ENCODE measurements around the gene TMEM235. TPM values are rescaled to one million over a fixed set of nuclear protein-coding genes. Genes with fewer than 3 reads are reported as not detected.
A peak's percentile ranks its signal among the peaks of the same experiment; 100 is the strongest.

Gene TMEM235
- polyA plus RNA-seq (ENCODE audit: insufficient read length in 3 of 3) = not detected
- long read RNA-seq, donor 1 = 0 reads
- long read RNA-seq, donor 2 = 0 reads
- long read RNA-seq, donor 3 = 0 reads
- long read RNA-seq, donor 4 = 0 reads
- long read RNA-seq, donor 5 = 0 reads
- long read RNA-seq, donor 6 = 0 reads
- long read RNA-seq, donor 7 = 0 reads
- long read RNA-seq, donor 8 = 0 reads
- long read RNA-seq, donor 9 = 0 reads
- long read RNA-seq, donor 10 = 0 reads
- long read RNA-seq, donor 11 = 0 reads
- long read RNA-seq, donor 12 = 0 reads
- long read RNA-seq, donor 13 = 0 reads
- long read RNA-seq, donor 14 = 0 reads
- long read RNA-seq, donor 15 = 0 reads
- long read RNA-seq, donor 16 = 0 reads

- DNase-seq (ENCODE audit: extremely low read depth in 1 of 11, low read depth in 9 of 11, low spot score in 4 of 11) = no peak
Measured at GRCh38 chr17:78230996-78231935, at the start of gene TMEM235. Gene TMEM235, plus strand, starts transcription at chr17:78231631. Its CDS starts 393 bp downstream, at chr17:78232024.

- DNase-seq (ENCODE audit: extremely low read depth in 1 of 11, low read depth in 9 of 11, low spot score in 4 of 11) = no peak
Measured at GRCh38 chr17:78182504-78182903, 48.9 kb upstream of the TMEM235 start.

DNA sequence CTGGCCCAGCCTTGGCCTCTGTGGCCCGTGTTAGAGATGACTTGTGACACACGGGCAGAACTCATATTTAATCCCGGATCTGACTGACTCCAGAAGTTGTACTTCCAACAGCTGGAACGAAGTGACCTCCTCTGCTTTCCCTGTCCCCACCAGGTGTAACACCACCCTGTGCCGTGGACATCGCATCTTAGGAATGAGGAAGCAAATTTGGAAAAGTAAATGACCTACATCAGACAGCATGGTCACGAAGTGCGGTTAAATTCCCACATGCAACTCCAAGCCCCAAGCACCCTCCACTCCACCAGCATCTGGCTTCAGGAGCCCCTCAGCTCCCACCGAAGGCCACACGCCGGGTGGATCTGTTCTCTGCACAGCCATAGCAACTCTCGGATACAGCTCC, 47.5 kb upstream of the TMEM235 start:
- DNase-seq (ENCODE audit: extremely low read depth in 1 of 11, low read depth in 9 of 11, low spot score in 4 of 11) = no peak

DNA sequence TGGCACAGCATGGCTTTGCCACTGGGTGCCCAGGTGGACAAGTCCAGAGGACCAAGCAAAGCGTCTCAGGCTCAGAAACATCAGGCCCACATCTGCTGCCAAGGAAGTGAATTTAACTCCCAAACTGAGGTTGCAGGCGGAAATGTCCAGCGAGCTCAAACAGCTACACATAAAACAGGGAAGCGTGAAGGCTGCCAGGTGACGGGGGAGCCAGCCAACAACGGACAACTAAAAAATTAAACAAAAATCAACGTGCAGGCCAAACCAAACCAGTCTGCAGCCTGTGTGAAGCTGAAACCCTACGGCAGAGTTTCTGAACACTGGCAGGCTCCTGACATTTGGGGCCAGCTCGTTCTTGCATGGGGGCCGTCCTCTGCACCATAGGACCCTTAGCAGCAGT, 47.1 kb upstream of the TMEM235 start:
- DNase-seq (ENCODE audit: extremely low read depth in 1 of 11, low read depth in 9 of 11, low spot score in 4 of 11) = no peak

DNA sequence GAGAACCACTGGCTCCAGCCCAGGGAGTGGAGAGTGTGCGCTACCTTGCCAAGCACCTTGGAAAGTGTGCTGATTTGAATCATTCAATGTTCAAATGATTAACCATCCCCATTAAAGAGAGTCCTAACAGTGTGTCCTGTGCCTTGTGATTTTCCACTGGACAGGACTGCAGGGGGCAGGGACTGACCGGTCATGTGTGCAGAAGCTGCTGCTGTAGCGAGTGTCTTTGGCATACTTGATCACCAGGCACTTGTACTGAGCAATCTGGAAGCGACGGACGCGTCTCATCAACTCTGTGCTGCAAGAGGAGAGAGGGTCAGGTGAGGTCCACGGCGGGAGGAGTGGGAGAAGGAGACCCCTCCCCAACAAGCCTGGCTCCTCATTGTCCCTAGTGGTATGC, 46.6 kb upstream of the TMEM235 start:
- DNase-seq (ENCODE audit: extremely low read depth in 1 of 11, low read depth in 9 of 11, low spot score in 4 of 11) = no peak

- no peak for DNase-seq (ENCODE audit: extremely low read depth in 1 of 11, low read depth in 9 of 11, low spot score in 4 of 11)
Measured at GRCh38 chr17:78185981-78186691, 45.3 kb upstream of the TMEM235 start.

GRCh38 chr17:78186692-78187595, 44.5 kb upstream of the TMEM235 start, which contains the start of the genes AFMID and TK1:
Gene AFMID, plus strand, starts transcription at chr17:78187362. Its CDS starts 9 bp downstream, at chr17:78187371.
Gene TK1, minus strand, starts transcription at chr17:78187052. Its CDS starts 58 bp downstream, at chr17:78186994.
- peak; percentile 85 to 96 (median 94) for DNase-seq (ENCODE audit: extremely low read depth in 1 of 11, low read depth in 9 of 11, low spot score in 4 of 11)

DNA sequence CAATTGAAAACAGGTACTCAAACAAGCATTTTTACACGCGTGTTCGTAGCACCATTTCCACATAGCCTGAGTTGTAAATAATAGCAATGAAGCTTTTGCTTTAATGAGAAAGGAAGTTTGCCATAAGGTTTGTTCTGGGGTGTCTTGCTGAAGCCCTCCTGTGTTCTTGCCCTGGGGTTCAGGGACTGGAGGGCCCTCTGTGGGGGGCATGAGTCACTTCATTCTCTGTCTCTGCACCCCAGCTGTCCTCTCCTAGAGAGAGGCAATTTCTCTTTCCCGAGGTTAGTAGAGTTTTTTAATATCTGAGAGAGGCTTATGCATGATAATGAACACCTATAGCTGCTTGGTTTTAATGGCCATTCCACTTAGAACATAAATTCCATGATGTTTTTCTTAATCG, 34.7 kb upstream of the TMEM235 start:
- no peak for DNase-seq (ENCODE audit: extremely low read depth in 1 of 11, low read depth in 9 of 11, low spot score in 4 of 11)

DNA sequence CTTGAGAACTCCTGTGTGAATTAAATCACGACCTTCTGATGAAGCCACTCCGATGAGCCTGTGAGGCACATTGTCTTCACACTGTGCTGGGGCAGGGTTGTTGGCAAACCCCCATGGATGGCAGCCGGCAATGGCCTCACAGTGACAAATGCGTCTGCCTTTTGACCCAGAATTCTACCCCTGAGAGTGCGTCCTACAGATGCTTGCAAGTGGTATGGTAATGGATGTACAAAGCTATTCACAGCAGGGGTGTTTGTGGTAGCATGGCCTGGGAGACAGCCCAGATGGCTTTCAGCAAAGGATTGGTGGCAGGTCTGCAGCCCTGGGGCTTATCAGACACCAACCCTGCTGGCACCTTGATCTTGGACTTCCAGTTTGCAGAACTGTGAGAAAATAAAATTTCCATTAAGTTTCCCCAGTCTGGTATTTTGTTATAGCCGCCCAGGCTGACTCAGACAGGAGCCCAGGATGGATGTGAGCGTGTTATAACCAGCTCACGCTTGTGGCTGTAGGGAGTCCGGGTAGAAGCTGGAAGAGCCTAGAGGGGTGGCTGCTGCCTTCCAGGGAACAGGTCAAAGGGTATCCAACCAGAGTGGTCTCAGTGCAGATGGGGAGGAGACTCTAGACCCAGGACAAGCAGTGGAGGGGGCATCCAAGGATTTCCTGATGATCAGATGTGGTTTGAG, 34.1 kb upstream of the TMEM235 start:
- no peak for DNase-seq (ENCODE audit: extremely low read depth in 1 of 11, low read depth in 9 of 11, low spot score in 4 of 11)

DNA sequence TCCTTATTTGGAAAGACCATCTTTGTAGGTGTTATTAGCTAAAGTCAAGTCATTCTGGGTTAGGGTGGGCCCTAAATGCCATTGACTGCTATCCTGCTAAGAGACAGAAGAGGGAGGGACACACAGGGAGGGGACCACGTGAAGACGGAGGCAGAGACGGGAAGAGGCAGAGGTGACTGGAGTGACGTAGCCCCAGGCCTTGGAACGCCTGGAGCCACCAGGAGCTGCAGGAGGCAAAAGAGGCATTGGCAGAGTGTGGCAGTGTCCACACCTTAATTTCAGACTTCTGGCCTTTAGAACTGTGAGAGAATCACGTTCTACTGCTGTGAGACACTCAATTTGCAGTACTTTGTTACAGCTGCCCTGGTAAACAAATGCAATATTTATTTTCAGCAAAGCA, 31.0 kb upstream of the TMEM235 start:
- no peak for DNase-seq (ENCODE audit: extremely low read depth in 1 of 11, low read depth in 9 of 11, low spot score in 4 of 11)

DNA sequence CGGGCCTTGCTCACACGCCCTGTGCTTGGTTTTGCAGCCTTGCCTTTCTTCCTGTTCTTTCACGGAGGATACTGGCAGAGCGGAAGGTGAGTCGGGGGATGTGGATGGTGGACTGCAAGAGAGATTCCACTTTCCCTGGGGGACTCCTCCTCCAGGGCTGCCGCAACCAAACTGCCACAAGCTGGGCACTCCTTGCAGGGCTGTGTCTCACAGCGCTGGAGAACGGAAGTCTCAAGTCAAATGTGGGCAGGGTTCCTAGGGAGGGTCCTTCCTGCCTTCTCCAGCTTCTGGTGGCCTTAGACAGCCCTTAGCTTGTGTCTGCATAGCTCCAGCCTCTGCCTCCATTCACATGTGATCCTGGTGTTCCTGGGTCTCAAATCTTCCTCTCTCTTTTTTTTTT, 28.8 kb upstream of the TMEM235 start:
- no peak for DNase-seq (ENCODE audit: extremely low read depth in 1 of 11, low read depth in 9 of 11, low spot score in 4 of 11)

GRCh38 chr17:78204387-78205123, 26.9 kb upstream of the TMEM235 start:
- no peak for DNase-seq (ENCODE audit: extremely low read depth in 1 of 11, low read depth in 9 of 11, low spot score in 4 of 11)

DNA sequence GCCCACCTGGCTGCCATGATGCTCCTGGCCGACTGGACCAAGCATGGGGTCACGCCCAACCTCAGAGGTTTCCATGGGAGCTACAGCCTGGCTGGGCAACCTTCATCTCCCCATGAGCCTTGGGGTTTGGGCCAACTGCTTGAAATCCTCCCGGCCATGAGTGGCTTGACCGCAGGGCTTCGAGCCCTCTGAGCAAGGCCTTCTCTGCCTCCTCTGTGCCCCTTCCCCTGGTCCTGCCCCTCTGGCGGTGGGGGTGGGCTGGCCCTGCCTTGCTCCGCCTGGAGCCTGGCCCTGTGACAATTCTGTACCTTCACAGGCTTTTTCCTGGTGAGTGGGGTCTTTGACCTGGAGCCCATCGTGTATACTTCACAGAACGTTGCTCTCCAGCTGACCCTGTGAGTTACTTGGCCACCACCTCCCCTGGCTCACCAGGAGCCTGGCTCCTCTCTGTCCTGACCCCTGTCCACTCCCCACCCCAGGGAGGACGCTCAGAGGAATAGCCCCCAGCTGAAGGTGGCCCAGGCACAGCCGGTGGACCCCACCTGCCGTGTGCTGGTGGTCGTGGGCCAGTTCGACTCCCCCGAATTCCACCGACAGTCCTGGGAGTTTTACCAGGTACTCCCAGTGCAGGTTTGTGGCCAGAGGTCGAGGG, 26.2 kb upstream of the TMEM235 start:
- no peak for DNase-seq (ENCODE audit: extremely low read depth in 1 of 11, low read depth in 9 of 11, low spot score in 4 of 11)

DNA sequence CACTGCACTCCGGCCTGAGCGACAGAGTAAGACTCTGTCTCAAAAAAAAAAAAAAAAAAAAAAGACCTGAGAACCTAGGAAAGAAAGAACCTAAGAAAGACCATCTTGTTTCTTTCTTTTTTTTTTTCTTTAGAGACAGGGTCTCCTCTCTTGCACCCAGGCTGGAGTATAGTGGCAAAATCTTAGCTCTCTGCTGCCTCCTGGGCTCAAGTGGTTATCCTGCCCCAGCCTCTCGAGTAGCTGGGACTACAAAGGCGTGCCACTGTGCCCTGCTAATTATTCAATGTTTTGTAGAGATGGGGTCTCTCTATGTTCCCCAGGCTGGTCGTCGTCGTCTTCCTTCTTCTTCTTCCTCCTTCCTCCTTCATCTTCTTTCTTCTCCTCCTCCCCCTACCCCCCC, 25.1 kb upstream of the TMEM235 start:
- no peak for DNase-seq (ENCODE audit: extremely low read depth in 1 of 11, low read depth in 9 of 11, low spot score in 4 of 11)

DNA sequence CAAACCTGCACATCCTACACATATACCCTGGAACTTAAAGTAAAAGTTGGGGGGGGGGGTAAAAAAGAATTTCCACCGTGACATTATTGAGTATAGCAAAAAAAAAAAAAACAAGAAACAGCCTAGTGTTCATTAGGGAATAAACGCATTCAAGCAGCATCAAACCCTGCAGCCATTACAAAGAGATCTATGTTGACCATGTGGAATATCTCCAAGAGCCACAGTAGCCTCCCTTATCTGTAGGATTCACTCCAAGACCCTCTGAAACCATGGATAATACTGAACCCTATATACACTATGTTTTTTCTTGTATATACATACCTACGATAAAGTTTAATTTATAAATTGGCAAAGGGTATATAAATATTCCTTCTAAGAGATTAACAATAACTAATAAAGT, 22.9 kb upstream of the TMEM235 start:
- DNase-seq (ENCODE audit: extremely low read depth in 1 of 11, low read depth in 9 of 11, low spot score in 4 of 11) = no peak

DNA sequence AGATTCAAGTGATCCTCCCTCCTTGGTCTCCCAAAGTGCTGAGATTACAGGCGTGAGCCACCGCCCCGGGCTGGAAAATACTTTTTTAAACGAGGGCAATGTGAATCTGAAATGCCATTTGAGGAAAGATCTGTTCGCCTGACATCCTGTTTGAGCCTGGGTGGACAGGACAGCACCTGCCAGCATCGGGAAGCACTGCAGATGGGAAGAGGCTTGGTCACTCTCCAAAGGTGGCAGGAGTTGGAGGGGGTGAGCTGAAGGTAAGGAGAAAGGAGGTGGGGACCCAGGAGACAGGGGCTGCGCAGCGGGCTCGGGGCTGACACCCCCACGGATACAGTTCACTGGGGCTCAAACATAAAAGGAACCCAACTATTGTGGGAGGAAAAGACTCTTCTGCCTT, 21.3 kb upstream of the TMEM235 start:
- no peak for DNase-seq (ENCODE audit: extremely low read depth in 1 of 11, low read depth in 9 of 11, low spot score in 4 of 11)

GRCh38 chr17:78211032-78211431, 20.4 kb upstream of the TMEM235 start:
- DNase-seq (ENCODE audit: extremely low read depth in 1 of 11, low read depth in 9 of 11, low spot score in 4 of 11) = no peak
